Fibroblast of lung (primary cell): ENCODE measurements around the gene PAPOLG.

ENCODE experiments used
- CTCF ChIP-seq, 2 donors: IDR thresholded peaks in 1 of 2; conservative IDR thresholded peaks in 1 of 2; 1 replicate in 1 of 2; 2 replicates in 1 of 2; pipeline ENCODE4 v1.5.1; 2011 to 2012; ENCODE audit warnings: low read length in 2 of 2, control low read depth in 1 of 2, inconsistent platforms in 1 of 2, low read depth in 1 of 2, mild to moderate bottlenecking in 1 of 2
- EZH2 ChIP-seq: IDR thresholded peaks from 2 replicates; pipeline ENCODE4 v1.5.1; 2012; ENCODE audit warnings: low read length, control low read depth, mild to moderate bottlenecking; ENCODE audit errors: missing control alignments

DNA sequence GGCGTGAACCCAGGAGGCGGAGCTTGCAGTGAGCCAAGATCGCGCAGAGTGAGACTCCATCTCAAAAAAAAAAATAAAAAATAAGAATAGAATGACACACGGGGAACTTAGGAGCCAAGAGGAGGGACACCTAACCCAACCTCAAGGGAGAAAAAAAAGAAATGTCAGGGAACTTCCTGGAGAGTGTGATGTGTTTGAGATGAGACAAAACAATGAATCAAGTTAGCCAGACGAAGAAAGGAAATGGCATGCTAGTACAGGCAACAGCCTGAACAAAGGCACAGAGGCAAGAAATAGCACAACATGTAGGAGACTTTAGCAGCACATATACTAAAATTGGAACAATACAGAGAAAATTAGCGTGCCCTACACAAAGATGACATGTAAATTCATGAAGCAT is 36.7 kb upstream of the PAPOLG start:
- TF ChIP-seq CTCF (conservative IDR thresholded peaks at IDR 0.05 in 1 of 2, IDR thresholded peaks at IDR 0.05 in 1 of 2; ENCODE audit: low read depth in 1 of 2, low read length in 2 of 2): no peak
- TF ChIP-seq EZH2: no peak
